Limb (tissue), 2 donors: ENCODE results near the gene SLC9A6.
"Not testable (repeated sequence)": the region's sequence is repeated elsewhere in the genome, so short reads cannot be mapped to it uniquely, and the experiment has no call there.

ENCODE experiments used
- DNase-seq, 2 donors: peaks; one replicate each; pipeline ENCODE4 v3.0.0-alpha.2; 2016; ENCODE audit errors: extremely low spot score in 2 of 2

The SLC9A6 gene

DNA sequence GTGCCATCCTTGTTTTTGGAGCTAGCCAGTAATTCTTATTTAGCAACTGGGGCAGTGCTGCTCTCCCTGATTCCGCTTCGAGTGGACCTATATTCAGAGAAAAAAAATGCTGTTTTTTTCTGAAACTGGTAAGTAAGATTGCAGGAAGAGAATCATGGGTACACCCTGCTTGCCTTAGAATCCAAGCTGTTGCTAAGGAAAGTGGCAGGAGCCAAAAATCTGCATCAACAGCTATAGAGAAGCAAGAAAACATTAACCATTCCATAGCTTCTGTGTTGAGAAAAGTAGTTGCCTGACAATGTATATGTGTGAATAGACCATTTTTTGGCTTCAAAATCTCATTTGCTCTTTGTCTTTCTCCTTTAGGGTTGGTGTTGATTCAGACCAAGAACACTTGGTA lies 44.5 kb downstream of the SLC9A6 start:
- DNase-seq, result no peak

DNA sequence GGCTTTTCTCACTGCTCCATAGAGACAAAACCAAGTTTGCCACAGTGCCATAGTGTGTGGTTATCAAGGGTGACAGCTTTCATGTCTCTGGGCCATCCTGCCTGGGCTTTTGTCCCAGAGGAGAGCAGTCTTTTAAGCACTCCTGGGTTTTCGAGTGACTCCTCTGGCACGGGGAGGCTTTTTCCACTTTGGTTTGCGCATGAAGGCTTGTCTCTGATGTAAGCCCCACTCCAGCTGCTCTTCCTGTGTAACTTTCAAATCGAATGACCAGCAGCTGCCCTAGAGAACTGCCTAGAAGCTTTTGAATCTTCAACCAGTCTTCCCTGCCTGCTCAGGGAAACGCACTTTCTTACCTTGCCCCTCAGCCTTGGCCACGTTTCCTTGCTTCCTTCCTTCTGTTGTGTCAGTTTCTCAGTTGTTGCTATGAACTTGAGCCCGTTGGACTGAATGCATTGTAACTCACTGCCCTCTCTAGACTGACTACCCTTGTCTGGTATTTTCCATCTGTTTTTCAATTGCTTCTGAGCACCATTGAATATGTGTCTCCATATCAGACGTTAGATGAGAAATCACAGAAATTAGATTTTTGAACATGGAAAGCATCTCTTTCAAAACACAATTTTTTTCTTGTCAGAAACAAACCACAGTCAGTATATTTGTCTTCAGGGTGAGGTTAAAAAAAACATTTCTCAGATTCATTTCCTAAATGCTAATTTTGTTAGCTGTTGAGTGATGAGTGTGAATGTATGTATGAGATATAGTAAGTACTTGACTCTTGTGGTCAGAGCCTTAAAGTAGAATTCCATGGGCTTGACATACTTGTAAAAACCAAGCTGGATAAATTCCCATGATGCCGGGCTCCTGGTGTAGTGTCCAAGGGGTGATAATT lies 45.3 kb downstream of the SLC9A6 start:
- no peak for DNase-seq

DNA sequence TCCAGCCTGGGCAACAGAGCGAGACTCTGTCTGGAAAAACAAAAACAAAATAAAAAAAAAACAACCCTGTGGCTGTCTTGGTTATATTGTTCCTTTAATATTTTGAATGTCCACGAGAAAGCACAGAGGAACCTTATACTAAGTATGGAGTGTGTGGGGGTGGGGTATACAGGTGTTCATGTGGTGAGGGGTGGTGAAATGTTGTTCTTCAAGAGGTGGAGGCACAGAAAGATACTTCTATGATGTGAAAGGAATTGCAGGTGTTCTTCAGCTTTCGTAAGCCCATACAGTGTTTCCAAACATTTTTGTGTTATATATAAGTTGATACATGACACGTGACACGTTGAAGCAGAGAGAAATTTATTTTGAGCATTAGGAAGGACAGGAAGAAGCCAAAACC lies 46.4 kb downstream of the SLC9A6 start:
- no peak for DNase-seq

DNA sequence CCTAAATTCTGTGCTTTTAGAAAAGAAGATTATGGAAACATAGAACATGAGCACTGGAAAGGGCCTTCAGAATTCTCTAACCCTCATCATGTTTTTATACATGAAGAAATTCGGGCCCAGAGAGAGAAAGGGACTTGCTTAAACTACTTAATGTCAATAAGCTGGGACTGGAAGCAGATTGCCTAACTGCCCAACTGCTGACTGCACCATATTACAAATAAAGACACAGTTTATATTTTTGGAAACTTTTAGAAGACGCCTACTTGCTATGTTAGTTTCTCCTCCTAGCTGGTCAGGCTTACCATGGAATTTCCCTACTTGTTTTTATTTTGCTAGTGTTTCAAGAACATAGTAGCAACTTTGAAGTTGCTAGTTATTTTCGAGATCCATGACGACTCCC lies 47.1 kb downstream of the SLC9A6 start:
- DNase-seq, result no peak

DNA sequence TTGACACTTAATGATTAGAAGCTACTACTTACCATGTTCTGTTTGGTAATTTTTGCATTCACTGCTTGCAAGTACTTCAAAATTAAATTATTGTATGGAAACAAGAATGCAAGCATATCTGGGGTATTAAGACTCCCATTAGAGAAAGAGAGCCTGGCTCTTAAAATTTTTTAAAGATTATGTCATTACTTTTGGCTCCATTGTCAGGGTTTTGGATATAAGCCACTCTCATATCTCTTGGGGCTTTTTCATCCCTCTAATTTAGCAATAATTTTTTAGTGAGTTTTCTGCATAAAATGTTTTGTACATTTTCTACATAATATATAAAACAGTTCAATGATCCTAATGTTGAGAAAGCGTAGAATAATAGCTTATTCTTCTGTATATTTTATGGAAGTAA lies 49.4 kb downstream of the SLC9A6 start:
- DNase-seq, result no peak

DNA sequence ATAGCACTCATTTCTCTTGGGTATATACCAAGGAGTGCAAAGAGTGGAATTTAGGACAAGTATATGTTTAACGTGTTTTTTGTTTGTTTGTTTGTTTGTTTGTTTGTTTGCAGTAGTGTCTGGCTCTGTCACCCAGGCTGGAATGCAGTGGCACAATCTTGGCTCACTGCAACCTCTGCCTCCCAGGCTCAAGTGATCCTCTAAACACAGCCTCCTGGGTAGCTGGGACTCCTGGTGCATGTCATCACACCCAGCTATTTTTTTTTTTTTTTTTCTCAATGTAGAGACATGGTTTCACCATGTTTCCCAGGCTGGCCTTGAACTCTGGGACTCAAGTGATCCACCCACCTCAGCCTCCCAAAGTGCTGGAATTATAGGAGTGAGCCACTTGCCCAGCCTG lies 50.4 kb downstream of the SLC9A6 start:
- no peak for DNase-seq

DNA sequence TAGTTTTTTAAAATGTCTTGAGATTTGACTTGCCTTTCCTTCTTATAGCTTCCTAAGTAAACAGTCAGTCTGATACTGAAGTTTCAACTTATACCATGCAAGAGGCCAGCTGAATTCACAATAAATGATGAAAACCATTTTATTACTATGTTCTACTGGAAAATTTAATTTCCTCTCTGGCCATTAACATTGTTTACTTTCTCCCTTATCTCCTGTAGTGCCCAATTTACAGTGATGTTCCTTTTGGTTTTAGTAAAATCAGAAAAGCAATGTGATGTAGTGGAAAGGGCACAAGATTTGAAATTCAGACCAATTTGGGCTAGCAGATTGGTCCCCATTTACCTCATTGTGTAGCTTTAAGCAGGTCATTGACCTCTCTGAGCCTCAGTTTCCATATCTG lies 54.2 kb downstream of the SLC9A6 start:
- DNase-seq, result no peak

DNA sequence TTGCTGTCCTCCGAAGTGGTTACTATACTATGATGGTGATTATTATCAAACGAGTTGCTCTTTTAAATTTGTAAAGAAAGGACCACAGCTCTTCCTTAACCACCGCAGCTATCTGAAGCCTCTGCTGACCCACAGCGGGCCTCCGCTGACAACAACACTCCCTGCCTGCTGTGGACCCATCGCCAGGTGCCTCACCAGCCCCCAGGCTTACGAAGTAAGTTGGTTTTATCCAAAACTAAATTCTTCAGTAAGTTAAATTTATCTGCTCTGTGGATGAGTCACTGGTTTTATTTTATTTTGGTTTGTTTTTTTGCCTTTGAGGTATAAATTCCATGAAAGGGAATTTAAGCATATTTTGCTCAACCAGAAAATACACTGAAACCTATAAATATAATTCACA lies 54.7 kb downstream of the SLC9A6 start:
- no peak for DNase-seq

DNA sequence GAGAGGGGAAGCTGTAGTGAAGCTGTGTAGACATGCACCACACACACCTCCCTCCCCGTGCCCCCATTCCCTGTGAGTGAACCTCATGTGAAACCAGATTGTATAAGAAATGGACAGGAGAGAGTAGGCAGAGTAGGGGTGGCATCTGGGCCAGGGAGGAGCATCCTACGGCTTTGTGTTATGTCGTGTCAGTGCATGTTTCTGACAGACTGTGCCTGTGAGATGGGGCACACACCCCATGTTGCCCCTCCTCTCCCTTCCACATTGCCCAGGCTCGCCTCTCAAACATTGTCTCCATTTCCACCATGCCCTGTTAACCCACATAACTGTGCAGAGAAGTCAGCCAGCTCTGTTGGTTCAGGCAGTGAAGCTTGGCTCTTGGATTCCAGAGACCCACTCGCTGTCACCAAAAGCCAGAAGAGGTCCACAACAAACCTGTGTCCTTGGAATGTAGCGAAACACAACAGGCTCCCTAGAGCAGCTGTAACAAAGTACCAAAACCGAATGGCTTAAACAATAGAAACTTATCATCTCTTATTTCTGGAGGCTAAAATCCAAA lies 56.1 kb downstream of the SLC9A6 start:
- no peak for DNase-seq

DNA sequence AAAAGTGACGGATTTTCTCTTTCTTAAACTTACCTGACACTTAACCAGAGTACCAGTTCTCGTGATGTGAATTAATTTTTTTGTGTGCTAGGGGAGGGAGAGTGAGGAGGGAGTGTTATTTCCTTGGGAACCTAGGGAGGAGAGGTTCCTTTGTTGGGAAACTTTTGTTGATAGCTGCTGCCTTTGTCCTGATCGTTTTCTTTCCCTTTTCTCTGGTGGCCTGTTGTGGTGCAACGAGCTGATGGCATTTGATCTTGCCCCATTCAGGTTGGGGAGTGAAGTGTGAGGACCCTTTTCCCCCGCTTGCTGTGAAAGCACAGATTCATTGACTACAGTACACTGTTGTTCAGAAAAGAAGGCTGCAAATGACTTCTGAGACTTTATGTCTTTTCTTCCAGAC lies 59.8 kb downstream of the SLC9A6 start:
- no peak for DNase-seq

DNA sequence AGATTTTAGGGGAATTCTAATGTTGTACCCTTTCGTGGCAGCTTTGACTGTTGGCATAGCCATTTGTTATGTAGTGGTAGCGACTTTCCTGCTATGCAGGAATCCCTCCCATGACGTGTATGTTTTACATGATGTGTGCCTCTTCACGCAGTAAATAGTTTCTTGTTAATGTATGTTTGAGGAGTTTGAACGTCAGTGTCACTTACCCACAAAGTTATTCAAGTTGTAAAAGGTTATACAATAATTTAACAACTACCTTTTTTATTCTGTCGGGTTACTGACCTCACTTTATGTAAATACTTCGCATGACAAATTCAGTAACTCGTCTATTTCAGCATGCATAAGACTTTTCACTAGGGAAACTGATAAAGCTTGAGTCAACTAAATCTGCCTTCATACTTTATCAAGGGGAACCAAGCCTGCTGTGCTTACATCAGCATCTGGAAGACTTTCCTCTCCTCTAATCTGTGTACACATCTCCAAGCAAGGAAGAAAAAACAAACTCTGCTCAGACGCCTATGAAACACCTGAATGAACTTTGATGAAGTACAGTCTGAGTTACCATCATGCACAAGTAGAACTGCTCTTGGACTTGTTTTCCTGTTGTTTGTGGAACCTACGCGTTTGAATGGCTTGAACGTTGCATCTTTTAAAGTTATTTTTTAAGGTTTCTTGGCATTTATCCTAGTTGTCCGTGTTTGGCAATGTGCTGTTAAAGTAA lies 61.2 kb downstream of the SLC9A6 start:
- no peak for DNase-seq

DNA sequence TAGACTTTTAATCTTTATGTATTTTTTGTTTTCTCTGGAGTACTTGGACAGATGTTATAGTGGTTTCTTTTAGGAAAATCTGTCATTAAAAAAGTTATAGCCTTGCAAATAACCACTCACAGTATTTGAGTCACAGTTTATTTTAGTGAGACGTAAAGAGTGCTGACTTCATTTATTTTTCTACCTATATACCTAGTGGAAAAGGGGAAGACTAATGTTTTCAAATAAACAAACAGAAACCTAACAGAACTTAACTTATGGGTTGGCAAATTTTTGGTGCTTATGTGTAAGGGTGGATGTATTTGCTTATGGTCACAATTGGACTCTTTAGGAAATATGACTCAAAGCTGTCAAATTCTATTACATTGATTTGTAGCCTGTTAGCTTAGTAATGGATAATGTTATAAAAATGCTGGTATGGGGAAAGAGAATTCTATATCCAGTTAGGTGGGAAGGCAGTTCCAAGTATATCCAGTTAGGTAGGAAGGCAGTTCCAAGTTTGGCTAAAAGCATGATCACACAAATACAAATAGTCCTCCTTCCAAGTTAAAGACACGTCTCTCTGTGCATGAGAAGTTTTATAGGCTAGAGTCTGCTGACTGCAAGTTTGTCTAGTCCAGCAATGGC lies 61.9 kb downstream of the SLC9A6 start:
- no peak for DNase-seq

DNA sequence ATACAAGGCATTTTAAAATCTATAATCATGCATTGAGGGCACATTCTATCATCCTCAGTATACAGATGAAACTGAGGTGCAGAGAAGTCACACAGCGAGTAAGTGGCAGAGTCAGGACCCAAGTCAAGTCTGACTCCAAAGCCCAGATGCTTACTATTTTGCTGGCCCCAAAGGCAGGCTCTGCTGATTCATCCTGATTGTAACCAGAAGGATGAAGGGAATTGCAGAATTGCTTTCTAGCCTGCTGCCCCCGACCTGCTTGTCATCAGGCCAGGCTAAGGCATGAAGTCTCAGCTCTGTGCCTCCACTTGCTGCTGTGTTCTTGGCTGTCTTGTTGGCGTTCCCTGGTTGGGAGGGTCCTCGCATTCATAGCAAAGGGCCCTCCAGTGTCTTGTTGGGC lies 62.7 kb downstream of the SLC9A6 start:
- no peak for DNase-seq

DNA sequence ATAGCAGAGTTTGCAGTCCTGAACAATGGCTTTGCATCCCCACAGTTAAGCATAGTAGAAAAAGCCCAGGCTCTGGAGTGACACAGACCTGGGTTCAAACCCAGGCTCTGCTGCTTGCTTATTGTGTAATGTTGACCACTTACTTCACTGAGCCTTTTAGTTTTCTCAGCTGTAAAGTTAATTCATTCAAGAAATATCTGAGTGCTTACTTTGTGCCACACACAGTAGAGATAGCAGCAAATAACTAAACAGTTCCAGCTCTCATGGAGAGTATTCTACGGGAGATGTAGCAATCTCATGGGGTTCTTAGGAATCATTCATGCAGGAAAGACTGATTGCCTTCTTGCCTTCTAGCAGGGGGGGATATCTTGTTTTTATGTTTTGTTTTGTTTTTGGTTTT lies 63.2 kb downstream of the SLC9A6 start:
- DNase-seq, result no peak

DNA sequence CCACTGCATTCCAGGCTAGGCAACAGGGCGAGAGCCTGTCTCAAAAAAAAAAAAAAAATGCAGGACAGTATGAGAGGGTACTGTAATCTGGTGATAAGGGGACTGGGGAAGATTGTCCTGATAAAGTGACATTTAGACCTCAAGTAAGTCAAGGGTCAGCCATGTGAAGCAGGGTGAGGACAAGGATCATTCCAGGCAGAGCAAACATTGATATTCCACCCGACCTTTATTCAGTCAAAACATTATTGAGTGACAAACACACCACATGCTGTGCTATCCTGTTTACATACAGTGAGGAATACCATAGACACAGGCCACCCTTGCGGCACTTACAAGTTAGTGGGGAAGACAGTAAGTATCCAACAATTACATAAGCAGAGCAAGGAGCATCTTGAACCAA lies 64.4 kb downstream of the SLC9A6 start:
- no peak for DNase-seq

DNA sequence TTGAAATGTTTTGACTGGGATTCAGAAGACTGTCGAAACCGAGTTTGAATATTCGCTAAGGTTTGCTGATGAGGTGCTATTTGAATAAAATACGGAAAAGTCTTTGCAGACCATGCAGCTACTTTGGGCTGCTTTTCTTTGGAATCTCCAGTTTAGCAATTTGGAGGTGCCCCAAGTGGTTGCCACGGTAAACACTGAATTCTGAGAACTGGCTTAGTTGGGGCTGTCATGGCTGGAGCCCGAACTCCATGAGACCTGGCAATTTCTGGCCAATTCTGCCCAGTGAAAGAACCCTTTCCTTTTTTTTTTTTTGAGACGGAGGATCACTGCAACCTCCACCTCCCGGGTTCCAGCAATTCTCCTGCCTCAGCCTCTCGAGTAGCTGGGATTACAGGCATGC lies 65.6 kb downstream of the SLC9A6 start:
- not testable (repeated sequence) for DNase-seq

DNA sequence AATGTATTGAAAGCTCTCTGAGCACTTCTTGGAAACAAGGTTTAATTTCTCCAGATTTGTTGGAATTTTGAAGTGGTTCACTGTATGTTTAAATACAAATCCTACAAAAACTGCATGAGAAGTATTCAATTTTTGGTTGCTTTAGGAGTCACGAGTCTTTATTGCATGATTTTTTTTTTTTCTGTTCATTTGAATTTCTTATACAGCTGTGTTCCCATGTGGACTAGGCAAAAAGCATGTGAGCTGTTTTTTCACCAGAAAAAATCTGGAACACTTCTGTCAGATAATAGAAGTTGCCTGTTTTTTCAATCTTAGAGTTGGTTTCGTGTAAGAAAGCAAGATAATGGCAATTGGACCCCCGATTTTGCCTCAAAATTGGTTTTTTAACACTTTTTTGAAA lies 66.4 kb downstream of the SLC9A6 start:
- no peak for DNase-seq

DNA sequence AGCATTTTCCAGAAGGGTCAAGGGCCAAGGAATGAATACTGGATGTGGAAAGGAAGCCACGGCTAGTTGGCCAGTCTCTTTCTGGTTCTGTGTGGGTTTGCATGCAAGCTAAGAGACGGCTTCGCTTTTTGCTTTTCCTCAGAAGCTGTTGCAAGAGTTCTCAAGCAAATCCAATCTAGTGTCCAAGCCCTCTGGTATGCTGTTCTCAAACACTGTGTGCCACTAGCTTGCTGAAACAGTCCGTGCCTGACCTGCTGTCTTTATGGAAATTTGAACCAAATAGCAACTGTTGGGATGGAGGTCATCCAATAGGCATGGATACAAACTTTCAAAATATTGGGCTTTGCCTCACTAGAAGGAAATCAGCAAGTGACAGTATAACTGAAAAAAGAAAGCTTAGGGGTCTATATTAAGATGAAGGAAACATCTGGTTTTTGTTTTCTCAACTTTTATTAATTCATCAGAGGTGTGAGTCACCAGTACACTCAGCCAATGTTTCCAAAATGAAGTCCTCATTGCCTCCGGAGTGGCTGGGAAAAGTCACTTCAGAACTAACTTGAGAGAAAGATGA lies 70.5 kb downstream of the SLC9A6 start:
- DNase-seq, result peak in 1 of 2 donors; percentile 34

DNA sequence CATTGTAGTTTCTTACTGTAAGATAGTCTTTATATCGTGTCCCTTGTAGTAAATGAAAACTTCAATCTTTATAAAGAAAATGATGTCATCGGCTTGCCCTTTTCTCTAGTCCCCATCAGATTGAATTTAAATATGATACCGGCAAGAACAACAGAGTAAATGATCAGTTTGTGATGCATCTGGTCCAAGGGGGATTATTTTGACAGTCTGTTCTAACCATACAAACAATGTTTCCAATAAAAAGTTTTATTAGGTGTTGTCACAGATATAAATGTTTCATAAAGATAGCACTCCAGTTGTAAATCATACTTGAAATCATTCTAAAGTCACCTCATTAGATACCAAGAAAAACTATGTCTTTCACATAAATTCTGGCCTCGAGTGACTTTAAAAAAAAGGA lies 72.3 kb downstream of the SLC9A6 start:
- no peak for DNase-seq

DNA sequence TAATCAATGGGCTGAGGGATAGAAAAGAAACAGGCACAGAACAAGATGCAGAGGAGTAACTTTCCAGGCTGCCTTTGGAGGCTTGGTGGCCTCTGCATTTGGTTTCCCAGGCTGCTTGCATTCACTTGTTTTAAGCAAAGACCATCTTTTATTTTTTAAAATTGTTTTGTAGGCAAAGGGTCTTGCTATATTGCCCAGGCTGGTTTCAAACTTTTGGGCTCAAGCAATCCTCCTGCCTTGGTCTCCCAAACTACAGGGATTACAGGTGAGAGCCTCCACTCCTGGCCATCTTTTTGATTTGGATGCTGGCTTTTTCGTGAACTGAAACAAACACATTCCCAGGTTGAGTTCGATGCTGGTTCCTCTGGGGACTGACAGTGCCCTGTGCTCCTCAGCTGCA lies 74.1 kb downstream of the SLC9A6 start:
- DNase-seq, result no peak

DNA sequence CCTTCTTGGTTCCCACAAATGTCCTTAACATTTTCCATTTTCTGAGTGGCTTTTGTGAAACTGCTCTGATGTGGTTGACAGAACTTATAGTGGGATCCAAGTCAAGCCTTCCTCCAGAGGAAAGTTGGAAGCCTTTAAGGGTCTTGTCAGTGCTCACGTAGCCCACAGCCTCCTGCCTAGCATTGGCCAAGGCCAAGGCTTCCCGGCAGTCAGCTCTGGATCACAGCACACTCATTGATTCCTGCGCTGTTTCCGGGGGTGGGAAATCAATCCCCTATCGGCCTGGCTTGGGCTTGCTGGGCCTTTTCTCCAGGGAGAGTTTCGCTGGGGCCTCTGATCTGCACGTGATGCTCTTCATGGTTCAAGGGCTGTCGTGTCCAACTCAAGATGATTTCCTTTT lies 76.1 kb downstream of the SLC9A6 start:
- DNase-seq, result no peak

DNA sequence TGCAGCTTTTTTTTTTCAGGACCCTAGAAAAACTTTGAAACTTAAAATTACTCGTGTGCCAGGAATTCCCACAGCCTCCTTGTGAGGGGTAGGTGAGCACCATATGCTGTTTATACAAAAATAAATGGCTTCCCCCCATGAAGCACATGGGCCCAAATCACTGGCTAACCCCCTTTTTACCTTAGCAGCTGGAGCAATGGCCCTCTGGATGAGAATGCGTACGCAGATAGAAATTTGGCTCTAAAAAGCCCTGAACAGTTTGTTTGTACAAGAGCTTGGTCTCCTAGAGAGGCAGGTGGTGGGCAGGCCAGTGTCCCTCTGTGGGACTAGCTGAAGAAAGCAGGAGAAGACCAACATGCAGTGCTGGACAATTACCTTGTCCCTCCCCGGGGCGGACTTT lies 76.5 kb downstream of the SLC9A6 start:
- no peak for DNase-seq
